ENCODE measurements around the gene DCTN2.

Gene DCTN2

DNA sequence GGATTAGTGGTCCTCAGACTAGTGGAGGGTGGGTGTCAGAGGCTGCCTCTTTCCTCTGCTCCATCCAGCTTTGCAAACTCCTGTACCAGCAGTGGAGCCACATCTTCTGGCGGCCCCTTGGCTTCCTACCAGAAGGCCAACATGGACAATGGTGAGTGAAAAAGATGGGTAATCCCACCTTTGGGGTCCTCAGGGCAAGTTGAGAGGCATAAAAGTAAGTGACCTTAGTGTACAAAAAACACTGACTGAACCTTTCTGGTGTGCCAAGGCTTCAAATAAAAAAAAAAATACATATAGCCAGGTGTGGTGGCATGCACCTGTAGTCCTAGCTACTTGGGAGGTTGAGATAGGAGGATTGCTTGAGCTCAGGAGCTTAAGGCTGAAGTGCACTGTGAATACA is 34.8 kb upstream of the DCTN2 start:
- DNase-seq (ENCODE audit: low read depth), result no peak
- TF ChIP-seq CTCF (conservative IDR thresholded peaks at IDR 0.05; ENCODE audit: low read depth, low read length), result no peak
- H3K4me3 ChIP-seq (ENCODE audit: low read length), result no peak overlapping the region

- H3K4me3 ChIP-seq (ENCODE audit: low read length), result no peak overlapping the region
- DNase-seq (ENCODE audit: low read depth), result no peak
- no peak for TF ChIP-seq CTCF (conservative IDR thresholded peaks at IDR 0.05; ENCODE audit: low read depth, low read length)
Observed at GRCh38 chr12:57580466-57580795, 33.4 kb upstream of the DCTN2 start.

GRCh38 chr12:57579677-57580465 is 32.9 kb upstream of the DCTN2 start:
- no peak for DNase-seq (ENCODE audit: low read depth)
- no peak for TF ChIP-seq CTCF (conservative IDR thresholded peaks at IDR 0.05; ENCODE audit: low read depth, low read length)
- H3K4me3 ChIP-seq (ENCODE audit: low read length), result no peak overlapping the region

DNA sequence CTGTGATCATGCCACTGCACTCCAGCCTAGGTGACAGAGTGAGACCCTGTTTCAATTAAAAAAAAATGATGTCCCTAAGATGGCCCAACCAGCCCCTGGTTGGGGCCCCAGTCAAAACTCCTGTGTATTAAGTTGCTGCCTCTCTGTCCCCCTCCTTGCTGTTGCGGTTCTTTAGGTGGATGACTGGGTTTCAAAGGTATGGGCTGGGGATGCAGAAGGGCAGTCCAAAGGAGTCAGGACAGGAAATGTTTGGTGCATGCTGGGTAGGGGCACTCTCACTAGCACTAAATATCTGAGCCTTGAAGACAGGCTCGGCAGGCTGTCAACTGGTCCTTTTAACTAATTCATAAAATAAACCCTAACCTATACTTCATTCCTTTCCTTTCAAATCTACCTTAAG is 32.0 kb upstream of the DCTN2 start:
- no peak for TF ChIP-seq CTCF (conservative IDR thresholded peaks at IDR 0.05; ENCODE audit: low read depth, low read length)
- no peak for DNase-seq (ENCODE audit: low read depth)
- H3K4me3 ChIP-seq (ENCODE audit: low read length), result no peak overlapping the region

- no peak for TF ChIP-seq CTCF (conservative IDR thresholded peaks at IDR 0.05; ENCODE audit: low read depth, low read length)
- H3K4me3 ChIP-seq (ENCODE audit: low read length), result no peak overlapping the region
- DNase-seq (ENCODE audit: low read depth), result no peak
Observed at GRCh38 chr12:57577981-57578758, 31.2 kb upstream of the DCTN2 start.

- TF ChIP-seq CTCF (conservative IDR thresholded peaks at IDR 0.05; ENCODE audit: low read depth, low read length), result no peak
- no peak overlapping the region for H3K4me3 ChIP-seq (ENCODE audit: low read length)
- DNase-seq (ENCODE audit: low read depth), result no peak
Observed at GRCh38 chr12:57576613-57577160, 29.7 kb upstream of the DCTN2 start.

Measured in retinal pigment epithelial cell (primary cell).